Neural progenitor cell (in vitro differentiated cells): Measurements from ENCODE around the gene PLCXD3. TPM values are rescaled to one million over a fixed set of nuclear protein-coding genes. Genes with fewer than 3 reads are reported as not detected.

Experiments
- DNase-seq: peaks from one replicate; pipeline ENCODE4 v3.0.0-alpha.2; 2016; ENCODE audit warnings: low spot score
- H2AFZ ChIP-seq: fragments of 200-600 bp; sonication (generic); replicated peaks from 2 replicates; pipeline ENCODE4 v1.6.1; 2016; ENCODE audit warnings: antibody characterized with exemption
- H3F3A ChIP-seq: fragments of 200-600 bp; sonication (generic); 2 replicates; pipeline ENCODE4 v1.6.1; 2016; ENCODE audit warnings: antibody characterized with exemption, low read depth
- H3K27ac ChIP-seq: fragments of 200-600 bp; sonication (generic); 2 replicates; pipeline ENCODE4 v1.5.1; 2016; ENCODE audit warnings: mild to moderate bottlenecking
- H3K27me3 ChIP-seq: fragments of 200-600 bp; sonication (generic); 2 replicates; pipeline ENCODE4 v1.6.1; 2016; ENCODE audit warnings: mild to moderate bottlenecking, moderate library complexity
- H3K36me3 ChIP-seq: fragments of 200-600 bp; sonication (generic); 2 replicates; pipeline ENCODE4 v1.5.1; 2016
- H3K4me1 ChIP-seq: fragments of 200-600 bp; sonication (generic); 2 replicates; pipeline ENCODE4 v1.6.1; 2016; ENCODE audit warnings: mixed run types
- H3K4me2 ChIP-seq: fragments of 200-600 bp; sonication (generic); 2 replicates; pipeline ENCODE4 v1.6.1; 2016
- H3K4me3 ChIP-seq: fragments of 200-600 bp; sonication (generic); 2 replicates; pipeline ENCODE4 v1.5.1; 2016
- H3K79me2 ChIP-seq: fragments of 200-600 bp; sonication (generic); 2 replicates; pipeline ENCODE4 v1.6.1; 2016; ENCODE audit warnings: low read depth
- H3K9ac ChIP-seq: fragments of 200-600 bp; sonication (generic); 2 replicates; pipeline ENCODE4 v1.6.1; 2016
- H3K9me3 ChIP-seq: fragments of 200-600 bp; sonication (generic); 2 replicates; pipeline ENCODE4 v1.5.1; 2016; ENCODE audit warnings: low read depth
- H4K20me1 ChIP-seq: fragments of 200-600 bp; sonication (generic); 2 replicates; pipeline ENCODE4 v1.6.1; 2016; ENCODE audit warnings: low read depth
- H3K27ac Mint-ChIP-seq: 3 replicates; pipeline ENCODE4 v1.8.0; 2021; ENCODE audit warnings: mixed read lengths
- H3K27me3 Mint-ChIP-seq: 2 replicates; pipeline ENCODE4 v1.8.0; 2022; ENCODE audit warnings: low read depth, mild to moderate bottlenecking, inconsistent platforms, moderate library complexity, mixed read lengths; ENCODE audit not compliant: insufficient read depth
- H3K36me3 Mint-ChIP-seq: 3 replicates; pipeline ENCODE4 v1.8.0; 2021; ENCODE audit warnings: mixed read lengths
- H3K4me1 Mint-ChIP-seq: 3 replicates; pipeline ENCODE4 v1.8.0; 2021; ENCODE audit warnings: mixed read lengths
- H3K4me3 Mint-ChIP-seq: 3 replicates; pipeline ENCODE4 v1.8.0; 2021; ENCODE audit warnings: mild to moderate bottlenecking, moderate library complexity, mixed read lengths
- H3K9me3 Mint-ChIP-seq: 3 replicates; pipeline ENCODE4 v1.8.0; 2020; ENCODE audit warnings: mixed read lengths
- CTCF ChIP-seq: fragments of 200-600 bp; sonication (generic); IDR thresholded peaks from 2 replicates; pipeline ENCODE4 v1.5.1; 2017; ENCODE audit warnings: antibody characterized with exemption, mild to moderate bottlenecking
- EZH2 ChIP-seq: fragments of 200-600 bp; sonication (generic); IDR thresholded peaks from 2 replicates; pipeline ENCODE4 v1.6.1; 2017; ENCODE audit warnings: antibody characterized with exemption, mild to moderate bottlenecking, moderate library complexity
- EZH2phosphoT487 ChIP-seq: fragments of 200-600 bp; sonication (generic); IDR thresholded peaks from 2 replicates; pipeline ENCODE4 v1.6.1; 2017; ENCODE audit warnings: antibody characterized with exemption
- total RNA-seq: library from RNA; depleted of rRNA; stranded (reverse); fragments of >200 nt; gene quantifications from 2 replicates; pipeline ENCODE4 v1.2.3, GENCODE V29; 2015; ENCODE audit warnings: low replicate concordance

PLCXD3 gene
- total RNA-seq, 1 donor from 2014 or later, result not detected

- Mint-ChIP-seq H3K36me3 (no peaks in the 10 kb centered on the region), H3K4me3 (no peak overlapping the region), H3K4me1 (no peaks in the 10 kb centered on the region), H3K27ac (no peak overlapping the region), H3K9me3 (no peaks in the 10 kb centered on the region), H3K27me3 (peaks cover 4% of the 10 kb centered on the region)
- no peak overlapping the region for H3K4me3 ChIP-seq
- no peak for DNase-seq
- H4K20me1 ChIP-seq, result no peaks in the 10 kb centered on the region
- no peaks in the 10 kb centered on the region for H3K79me2 ChIP-seq
- H3K4me2 ChIP-seq, result no peak overlapping the region
- no peak overlapping the region for H3K27ac ChIP-seq
- H2AFZ ChIP-seq, result no peak overlapping the region
- no peaks in the 10 kb centered on the region for H3K9me3 ChIP-seq
- H3K27me3 ChIP-seq, result no peaks in the 10 kb centered on the region
- no peaks in the 10 kb centered on the region for H3K36me3 ChIP-seq
- H3F3A ChIP-seq, result no peaks in the 10 kb centered on the region
- H3K4me1 ChIP-seq, result no peaks in the 10 kb centered on the region
- TF ChIP-seq EZH2phosphoT487 (no peak), EZH2 (no peak), CTCF (no peak)
- no peak overlapping the region for H3K9ac ChIP-seq
These were observed 64.4 kb downstream of the PLCXD3 start for GRCh38 chr5:41445937-41446563.

GRCh38 chr5:41435276-41435675, 75.1 kb downstream of the PLCXD3 start:
- Histone ChIP-seq H3K27ac (no peak overlapping the region), H3K36me3 (no peaks in the 10 kb centered on the region), H3K27me3 (no peaks in the 10 kb centered on the region), H3F3A (no peaks in the 10 kb centered on the region), H3K4me3 (no peak overlapping the region), H2AFZ (no peak overlapping the region), H3K4me2 (no peak overlapping the region), H3K9ac (no peak overlapping the region), H3K79me2 (no peaks in the 10 kb centered on the region), H4K20me1 (no peaks in the 10 kb centered on the region), H3K9me3 (no peaks in the 10 kb centered on the region), H3K4me1 (peaks cover 8% of the 10 kb centered on the region)
- no peak for TF ChIP-seq EZH2
- no peak for TF ChIP-seq EZH2phosphoT487
- TF ChIP-seq CTCF, result no peak
- Mint-ChIP-seq H3K27me3 (peaks cover 5% of the 10 kb centered on the region), H3K9me3 (no peaks in the 10 kb centered on the region), H3K36me3 (no peaks in the 10 kb centered on the region), H3K27ac (no peak overlapping the region), H3K4me1 (no peaks in the 10 kb centered on the region), H3K4me3 (no peak overlapping the region)
- no peak for DNase-seq

- Histone ChIP-seq H3K9me3 (no peaks in the 10 kb centered on the region), H3K4me2 (no peak overlapping the region), H3K27me3 (no peaks in the 10 kb centered on the region), H4K20me1 (no peaks in the 10 kb centered on the region), H3K27ac (no peak overlapping the region), H3K36me3 (no peaks in the 10 kb centered on the region), H3K9ac (no peak overlapping the region), H3K4me3 (no peak overlapping the region), H3F3A (no peaks in the 10 kb centered on the region), H2AFZ (peak overlapping the region; percentile 61), H3K79me2 (no peaks in the 10 kb centered on the region), H3K4me1 (peaks cover 8% of the 10 kb centered on the region)
- Mint-ChIP-seq H3K27me3 (peaks cover 5% of the 10 kb centered on the region), H3K27ac (no peak overlapping the region), H3K4me3 (no peak overlapping the region), H3K4me1 (no peaks in the 10 kb centered on the region), H3K36me3 (no peaks in the 10 kb centered on the region), H3K9me3 (no peaks in the 10 kb centered on the region)
- DNase-seq, result peak; percentile 45
- TF ChIP-seq EZH2 (no peak), EZH2phosphoT487 (no peak), CTCF (peak; percentile 83)
These were observed 76.7 kb downstream of the PLCXD3 start for GRCh38 chr5:41433552-41434181.
